ENCODE results near the gene TTN.
"Not testable (repeated sequence)": the region's sequence is repeated elsewhere in the genome, so short reads cannot be mapped to it uniquely, and the experiment has no call there.

TTN gene

DNA sequence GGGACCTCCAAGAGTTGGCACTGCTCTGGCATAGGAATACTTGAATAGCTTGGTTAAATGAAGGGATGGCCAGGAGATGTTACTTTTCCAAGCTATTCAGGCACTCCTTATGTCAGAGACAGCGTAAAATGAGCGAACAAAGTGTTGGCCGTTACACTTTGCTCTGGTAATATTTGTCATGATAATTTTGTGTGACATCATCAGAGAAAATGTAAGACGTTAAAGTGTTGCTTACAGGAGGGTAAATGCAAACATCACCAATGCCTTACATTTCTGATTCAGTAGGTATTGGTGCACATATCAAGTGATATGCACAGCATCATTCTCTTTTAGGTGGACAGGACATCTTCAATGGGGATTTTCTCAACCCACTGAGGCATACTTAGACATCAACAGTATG lies 281.0 kb downstream of the TTN start:
- DNase-seq: no peak

- not testable (repeated sequence) for DNase-seq
These were observed 281.8 kb downstream of the TTN start for GRCh38 chr2:178525460-178525859.

- DNase-seq: not testable (repeated sequence)
These were observed 282.2 kb downstream of the TTN start for GRCh38 chr2:178525010-178525409.

DNA sequence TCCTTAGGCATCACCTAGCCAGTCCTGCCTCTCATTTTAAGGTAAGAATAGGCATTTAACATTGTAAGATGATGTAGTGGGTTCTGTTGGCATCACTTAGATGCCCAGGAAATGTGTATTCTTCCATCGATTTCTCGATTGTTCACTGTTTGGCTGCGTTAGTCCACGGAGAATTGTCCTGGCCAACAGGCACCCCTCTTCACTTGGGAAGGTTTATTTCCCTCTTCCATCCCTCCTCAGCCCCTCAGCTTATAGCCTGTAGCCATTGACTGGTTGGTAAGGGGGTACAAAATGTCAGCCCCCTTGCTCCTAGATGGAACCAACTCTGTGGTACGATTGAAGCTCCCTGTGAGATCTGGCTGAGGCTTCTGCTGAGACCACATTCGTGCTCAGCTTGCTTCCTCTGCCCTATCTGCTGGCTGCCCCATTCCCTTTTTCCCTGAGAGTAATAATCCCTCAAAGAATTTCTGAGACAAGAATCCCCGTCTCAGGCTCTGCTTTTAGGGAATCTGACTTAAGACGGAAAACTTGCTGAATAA lies 283.6 kb downstream of the TTN start:
- DNase-seq: no peak

GRCh38 chr2:178522950-178523595 lies 284.1 kb downstream of the TTN start:
- DNase-seq: peak; percentile 84

- DNase-seq: peak; percentile 52
These were observed 285.7 kb downstream of the TTN start for GRCh38 chr2:178521304-178522150.

- DNase-seq: no peak
These were observed 289.7 kb downstream of the TTN start for GRCh38 chr2:178517496-178517895.

GRCh38 chr2:178514664-178515063 lies 292.6 kb downstream of the TTN start:
- DNase-seq: peak; percentile 55

DNA sequence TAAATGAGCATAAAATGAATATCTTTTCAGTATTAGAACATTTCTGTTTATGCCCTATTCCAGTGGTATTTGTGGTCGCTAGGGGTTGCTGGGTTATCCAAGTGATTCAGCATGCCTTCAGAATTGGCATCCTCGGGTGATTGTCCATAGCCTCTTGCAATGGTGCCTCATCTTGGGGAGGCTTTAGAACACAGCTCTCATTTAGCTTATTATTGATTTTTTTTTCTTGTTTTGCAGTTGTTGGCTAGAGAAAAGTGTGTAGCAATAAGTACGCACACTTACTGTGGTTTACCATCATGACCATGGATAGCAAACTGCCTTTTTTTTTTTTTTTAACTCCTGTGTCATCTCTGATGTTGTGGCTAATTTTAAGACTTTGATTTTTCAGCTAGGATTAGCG lies 293.3 kb downstream of the TTN start:
- DNase-seq: no peak

DNA sequence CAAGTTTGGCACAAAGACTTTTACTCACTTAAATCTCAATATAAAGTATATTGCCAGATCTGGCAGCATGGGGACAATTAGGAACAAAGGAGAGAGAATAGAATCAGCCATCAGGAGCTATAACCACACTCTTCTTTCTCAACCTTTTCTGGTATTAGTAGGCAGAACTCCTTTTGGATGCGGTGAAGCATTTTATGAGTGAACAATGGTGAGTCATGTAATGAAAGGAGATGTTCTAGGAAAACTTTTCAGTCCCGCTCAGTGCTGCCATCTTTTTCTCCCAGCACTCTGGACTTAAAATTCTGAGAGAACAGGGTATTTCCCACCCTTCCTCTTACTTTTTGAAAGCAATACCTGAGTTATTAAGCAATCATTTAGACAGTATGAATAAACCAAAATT lies 294.7 kb downstream of the TTN start:
- DNase-seq: no peak

DNA sequence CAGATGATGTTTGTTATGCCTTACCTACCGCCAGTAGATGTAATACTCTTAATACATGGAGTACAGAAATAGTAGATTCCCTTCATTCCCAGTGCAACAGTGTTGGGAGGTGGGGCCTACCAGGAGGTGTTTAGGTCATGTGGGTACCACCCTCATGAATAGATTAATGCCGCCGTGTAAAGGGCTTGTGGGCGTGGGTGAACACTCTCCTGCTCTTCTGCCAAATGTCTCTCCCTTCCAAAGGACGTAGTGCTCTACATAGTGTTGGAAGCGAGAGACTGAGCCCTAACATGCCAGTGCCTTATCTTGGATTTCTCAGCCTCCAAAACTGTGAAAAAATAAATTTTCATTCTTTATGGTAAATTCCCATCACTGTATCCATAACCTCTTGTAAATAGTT lies 296.8 kb downstream of the TTN start:
- no peak for DNase-seq

GRCh38 chr2:178508646-178509045 lies 298.6 kb downstream of the TTN start:
- DNase-seq: no peak

DNA sequence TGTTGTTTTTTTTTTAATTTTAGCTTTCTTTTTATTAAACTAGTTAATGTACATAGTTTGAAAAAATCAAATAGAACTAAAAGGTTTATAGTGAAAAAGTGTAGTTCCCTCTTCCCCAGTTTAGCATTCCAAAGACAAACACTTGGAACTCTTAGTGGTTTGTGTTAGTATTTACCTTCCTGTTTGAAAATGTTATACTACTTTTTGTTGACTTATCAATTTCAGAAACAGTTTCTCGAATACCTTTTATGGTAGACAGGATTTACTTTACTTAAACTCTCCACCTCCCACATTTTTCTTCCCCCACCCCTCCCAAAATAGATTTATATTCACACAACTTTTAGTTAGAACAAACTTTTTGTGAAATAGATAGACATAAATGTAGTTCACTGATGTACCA lies 300.3 kb downstream of the TTN start:
- no peak for DNase-seq

DNA sequence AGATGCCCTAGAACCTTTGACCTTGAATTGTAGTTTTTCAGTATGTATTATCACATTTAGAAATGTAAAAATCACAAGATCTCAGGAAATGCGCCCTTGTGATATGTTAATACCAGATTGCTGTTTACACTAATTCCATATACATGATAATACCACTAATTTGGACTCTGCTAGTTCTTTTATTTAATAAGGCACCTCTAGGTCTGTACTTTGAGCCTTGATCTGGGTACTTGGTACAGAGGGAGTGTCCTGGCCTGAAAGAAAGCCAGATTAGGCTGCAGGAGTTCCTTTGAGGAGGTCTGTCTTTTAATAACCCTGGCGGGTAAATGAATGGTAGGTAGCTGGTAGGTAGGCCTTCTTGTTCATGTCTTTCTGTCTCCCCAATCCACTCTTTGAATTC lies 300.7 kb downstream of the TTN start:
- DNase-seq: no peak

DNA sequence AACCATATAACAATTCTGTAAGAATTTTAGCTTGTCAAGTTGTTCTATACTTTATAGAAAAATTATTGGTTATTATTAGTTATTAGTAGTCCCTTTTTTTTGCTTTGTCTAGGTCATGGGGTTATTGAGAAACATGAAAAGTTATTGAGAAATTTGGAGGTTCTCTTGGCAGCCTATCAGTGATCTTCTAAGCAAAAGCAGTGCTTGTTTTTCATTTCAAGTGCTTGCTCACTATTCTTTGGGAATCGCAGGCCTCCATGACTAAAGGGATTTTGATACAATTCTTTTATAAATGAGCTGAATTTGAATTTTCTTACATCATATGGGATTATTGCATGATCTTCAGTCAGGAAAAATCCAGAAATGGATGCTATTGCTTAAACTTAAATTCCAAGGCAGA lies 301.1 kb downstream of the TTN start:
- DNase-seq: no peak

- no peak for DNase-seq
These were observed 304.5 kb downstream of the TTN start for GRCh38 chr2:178502751-178503150.

DNA sequence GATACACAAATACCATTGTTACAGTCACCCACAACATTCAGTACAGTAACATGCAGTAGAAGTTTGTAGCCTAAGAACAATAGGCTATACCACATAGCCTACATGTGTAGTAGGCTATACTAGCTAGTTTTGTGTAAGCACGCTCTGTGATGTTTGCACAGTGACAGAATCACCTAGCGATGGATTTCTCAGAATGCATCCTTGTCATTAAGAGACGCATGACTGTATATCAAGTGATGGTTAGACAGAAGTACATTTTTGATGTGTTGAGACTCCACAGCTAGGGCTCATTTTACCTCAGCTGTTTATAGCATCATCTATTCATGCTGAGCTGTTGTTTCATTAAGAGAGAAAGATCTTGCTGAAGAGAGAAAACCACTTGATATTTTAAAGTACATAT lies 307.6 kb downstream of the TTN start:
- no peak for DNase-seq

DNA sequence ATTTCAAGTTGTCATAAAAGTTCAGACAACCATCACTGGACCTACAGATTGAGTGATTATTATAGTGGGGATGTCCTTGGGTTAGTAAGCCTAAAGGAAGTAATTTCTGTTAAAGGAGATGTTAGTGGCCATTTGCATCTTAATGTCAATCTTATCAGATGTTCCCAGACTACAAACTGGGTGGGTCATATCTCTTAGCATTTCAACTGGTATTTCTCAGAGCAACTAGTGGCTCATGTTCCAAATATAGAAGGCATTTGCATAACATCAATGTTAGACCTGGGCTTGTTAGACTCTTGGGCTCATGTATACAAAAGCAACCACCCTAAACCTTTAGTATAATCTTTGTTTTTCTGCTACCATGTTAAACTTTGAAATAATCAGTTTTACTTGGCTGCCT lies 309.1 kb downstream of the TTN start:
- DNase-seq: no peak

- DNase-seq: no peak
These were observed 311.2 kb downstream of the TTN start for GRCh38 chr2:178496049-178496448.

- DNase-seq: no peak
These were observed 315.6 kb downstream of the TTN start for GRCh38 chr2:178491612-178492011.

- DNase-seq: no peak
These were observed 321.9 kb downstream of the TTN start for GRCh38 chr2:178485356-178485755.

DNA sequence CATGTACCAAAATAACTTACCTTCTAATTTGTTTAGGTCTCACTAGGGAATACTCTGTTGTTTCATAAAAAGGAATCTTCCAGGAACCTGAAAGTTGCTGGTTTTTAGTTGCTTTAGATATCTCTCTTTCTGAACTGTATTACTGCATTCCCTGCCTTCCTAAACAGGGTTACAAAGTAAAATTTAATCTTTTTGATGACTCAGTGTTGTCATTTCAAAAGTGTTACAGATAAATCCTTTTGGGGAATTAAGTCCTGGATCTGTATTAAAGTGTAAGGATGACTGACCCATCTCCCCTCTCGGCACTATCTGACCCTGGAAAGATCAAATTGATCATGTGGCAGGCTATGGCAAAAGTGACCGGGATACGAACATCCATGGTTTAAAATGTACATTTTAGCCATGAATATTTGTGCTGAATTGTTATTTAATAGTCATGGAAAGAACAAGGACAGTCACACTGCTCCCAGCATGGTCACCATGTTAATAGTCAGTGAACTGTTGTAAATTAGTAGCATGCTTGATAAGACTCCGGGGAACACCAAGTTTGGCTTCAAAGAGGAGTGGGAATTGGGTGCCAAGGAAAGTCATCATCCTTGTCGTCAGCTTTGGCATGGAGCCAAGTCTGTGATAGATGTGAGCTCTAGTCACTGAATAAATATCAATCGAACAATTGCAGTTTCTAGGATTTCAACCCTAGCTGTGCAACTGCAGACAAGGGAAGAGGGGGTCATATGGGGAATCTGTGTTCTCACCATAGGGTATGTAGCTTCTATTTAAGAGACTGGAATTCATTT lies 322.8 kb downstream of the TTN start:
- DNase-seq: no peak

GRCh38 chr2:178482437-178482836 lies 324.8 kb downstream of the TTN start:
- no peak for DNase-seq
